Dermis blood vessel endothelial cell (primary cell): ENCODE data around the gene DIP2C. TPM values are rescaled to one million over a fixed set of nuclear protein-coding genes. Genes with fewer than 3 reads are reported as not detected.
"Not testable (repeated sequence)": the region's sequence is repeated elsewhere in the genome, so short reads cannot be mapped to it uniquely, and the experiment has no call there.

Source experiments
- DNase-seq: peaks from one replicate; pipeline ENCODE4 v3.0.0; 2010
- total RNA-seq: library from RNA; depleted of rRNA; stranded (reverse); fragments of >200 nt; gene quantifications from 2 replicates; pipeline ENCODE4 v1.2.3, GENCODE V29; 2014

The DIP2C gene
- total RNA-seq, 1 donor from 2014 or later: 6.5 TPM

DNA sequence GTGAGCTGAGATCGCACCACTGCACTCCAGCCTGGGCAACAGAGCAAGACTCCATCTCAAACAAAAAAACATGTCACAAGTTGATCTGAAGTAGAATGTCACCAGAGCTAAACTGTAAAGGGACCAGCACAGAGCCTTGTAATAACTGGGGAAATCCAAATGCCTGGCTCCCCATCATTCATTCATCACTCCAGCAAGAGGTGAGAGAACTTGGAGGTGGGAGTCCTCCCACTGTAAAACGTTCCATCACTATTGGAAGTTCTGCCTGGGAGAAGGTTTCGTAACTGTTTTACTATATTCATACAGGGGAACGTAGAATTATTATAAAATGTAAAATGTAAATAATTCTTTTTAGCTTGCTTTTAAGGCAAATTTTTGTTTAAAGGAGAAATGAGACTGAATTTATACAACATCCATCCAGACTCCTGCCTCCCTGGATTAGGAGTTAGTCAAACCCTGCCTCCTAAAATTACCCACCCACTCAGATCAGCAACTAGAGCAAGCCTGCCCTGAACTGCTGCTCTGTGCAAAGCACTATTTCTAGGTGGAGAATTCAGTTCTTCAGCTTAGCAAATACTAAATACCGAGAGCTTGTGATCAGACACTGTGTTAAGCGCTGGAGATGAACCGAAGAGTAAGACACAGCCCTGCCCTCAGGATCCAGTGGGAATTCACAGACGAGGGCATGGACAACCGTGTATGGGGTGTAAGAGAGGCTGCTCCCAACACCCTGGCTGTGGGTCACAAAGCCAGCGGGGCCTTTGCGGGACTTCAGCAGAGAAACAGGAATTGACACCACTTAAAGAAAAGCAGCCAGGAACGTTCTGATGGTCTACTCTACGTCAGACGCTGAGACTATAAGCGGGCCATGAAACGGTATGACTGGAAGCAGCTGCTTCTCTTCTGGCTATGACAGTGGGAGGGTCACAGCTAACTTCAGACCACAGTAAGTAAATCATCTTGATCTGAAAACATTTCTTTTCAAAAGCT, 345.9 kb downstream of the DIP2C start:
- no peak for DNase-seq

DNA sequence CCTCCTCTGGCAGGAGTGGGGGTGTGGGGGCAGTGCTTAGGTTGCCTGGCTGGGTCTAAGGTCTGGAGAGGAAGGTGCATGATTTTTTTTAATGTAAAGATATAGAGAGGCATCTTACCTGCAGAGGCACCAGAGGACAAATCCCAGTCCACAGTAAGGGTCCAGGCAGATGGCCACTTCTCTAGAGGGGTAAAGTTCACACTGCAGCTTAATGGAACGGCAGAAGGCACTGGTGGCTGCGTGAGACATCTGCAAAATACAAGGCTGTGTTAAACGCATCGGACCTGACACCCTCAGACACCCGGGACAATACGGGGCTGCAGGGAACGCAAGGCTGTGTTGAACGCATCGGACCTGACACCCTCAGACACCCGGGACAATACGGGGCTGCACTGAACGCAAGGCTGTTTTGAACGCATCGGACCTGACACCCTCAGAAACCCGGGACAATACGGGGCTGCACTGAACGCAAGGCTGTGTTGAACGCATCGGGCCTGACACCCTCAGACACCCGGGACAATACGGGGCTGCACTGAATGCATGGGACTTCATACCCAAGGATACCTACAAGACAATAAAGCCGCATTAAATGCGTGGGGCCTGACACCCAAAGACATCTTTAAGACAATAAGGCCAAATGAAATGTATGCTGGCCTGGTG, 348.3 kb downstream of the DIP2C start:
- no peak for DNase-seq

DNA sequence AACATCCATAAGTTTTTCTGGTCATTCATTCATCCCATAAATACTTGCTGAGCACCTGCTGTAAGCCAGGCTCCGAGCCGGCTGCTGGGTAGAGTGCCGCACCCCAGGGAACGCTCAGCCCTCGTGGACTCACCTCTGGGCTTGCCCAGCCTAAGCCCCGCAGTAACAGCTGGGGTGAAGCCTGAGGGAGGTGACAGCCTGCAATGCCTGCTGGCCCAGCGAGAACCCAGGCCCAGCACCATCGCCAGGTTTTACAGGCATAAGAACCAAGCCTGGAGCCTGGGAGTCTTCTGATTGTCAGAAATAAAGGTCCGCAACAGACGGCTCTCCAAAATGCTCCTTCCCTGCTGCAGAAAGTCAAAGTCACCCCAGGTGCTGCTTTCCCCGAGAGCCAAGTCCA, 348.8 kb downstream of the DIP2C start:
- no peak for DNase-seq

DNA sequence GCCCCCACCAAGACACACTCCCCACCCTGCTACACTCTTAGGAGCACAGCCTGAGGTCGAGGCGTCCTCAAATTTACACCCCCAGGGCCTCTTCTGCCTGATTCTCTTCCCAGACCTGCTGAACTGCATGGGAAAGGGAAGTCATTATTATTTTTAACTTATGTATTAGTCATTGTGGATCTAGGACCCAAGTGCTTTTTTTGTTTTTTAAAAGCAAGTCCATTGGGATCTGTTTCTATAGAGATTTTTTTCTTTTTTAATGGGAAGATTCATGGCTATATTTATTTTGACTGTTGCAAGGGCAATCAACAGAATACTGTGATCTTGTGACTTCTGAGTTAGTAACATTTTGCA, 350.5 kb downstream of the DIP2C start:
- no peak for DNase-seq

DNA sequence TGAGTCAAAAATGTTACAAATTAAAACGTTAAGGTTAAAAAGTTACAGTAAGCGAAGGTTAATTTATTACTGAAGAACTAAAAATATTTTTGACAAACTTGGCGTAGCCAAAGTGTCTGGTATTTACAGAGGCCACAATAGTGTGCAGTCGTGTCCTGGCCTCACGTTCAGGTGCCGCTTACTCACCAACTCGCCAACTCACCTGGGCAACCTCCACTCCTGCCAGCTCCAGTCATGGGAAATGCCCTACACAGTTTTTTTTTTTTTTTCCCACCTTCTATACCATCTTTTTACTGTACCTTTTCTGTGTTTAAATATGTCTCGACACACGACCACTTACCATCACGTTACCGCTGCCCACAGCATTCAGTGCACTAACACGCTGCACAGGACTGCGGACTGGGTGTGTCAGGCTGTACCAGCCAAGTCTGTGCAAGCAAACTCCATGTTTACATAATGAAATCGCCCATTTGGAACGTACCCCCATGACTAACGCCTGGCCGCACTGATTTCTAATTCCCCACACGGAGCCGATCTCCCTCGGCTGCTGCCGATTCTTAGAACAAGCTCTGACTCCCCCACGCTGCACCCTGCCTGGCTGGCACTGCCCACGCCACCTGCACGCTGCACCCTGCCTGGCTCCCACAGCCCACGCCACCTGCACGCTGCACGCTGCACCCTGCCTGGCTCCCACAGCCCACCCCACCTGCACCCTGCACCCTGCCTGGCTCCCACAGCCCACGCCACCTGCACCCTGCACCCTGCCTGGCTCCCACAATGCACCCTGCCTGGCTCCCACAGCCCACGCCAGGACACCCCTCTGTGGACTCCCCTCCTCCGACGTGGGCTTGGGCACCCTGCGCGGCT, 351.1 kb downstream of the DIP2C start:
- DNase-seq: no peak

GRCh38 chr10:336247-336646, 353.2 kb downstream of the DIP2C start:
- no peak for DNase-seq

DNA sequence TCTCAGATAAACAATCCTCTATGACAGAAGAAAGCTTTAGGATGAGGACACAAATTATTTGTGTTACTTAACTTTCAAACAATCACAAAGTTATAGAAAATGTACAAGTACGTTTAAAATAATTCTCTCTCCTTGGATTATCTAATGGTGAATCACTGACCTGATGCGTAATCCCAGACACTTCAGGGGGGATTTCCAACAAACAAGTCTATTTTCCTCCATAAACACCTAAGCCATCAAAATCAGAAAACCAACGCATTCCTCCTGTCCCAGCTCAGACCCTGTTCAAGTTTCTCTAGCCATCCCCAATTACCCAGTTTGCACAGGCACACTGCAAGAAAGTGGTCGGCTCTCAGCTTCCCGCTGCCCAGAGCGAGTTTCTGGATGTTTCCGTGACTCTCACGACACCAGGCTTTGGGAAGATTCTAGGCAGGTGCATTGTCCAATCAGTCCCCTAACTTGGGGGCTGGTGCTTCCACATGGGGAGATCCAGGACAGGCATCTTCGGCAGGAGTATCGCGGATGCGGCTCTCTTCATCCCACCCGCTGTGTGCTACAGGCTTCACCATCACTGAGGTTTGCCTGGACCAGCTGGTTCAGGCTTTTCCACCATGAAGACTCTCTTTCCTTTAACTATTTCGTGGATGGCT, 354.2 kb downstream of the DIP2C start:
- DNase-seq: no peak

DNA sequence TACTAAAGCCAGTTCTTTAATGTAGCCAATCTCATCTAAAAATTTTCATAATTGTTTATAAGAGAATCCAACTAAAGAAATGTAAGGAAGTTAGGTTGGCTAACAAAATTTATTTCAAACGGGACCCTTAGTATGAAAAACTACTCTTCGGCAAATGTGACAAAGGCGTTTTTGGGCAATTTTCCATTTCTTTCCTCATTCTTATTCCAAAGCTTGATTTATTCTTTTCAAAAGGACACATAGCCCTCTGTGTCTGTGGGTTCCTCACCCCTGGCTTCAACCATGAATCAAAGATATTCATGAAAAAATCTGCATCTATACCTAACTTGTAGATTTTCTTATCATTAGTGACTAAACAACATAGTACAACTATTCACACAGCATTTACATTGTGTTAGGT, 358.3 kb downstream of the DIP2C start:
- no peak for DNase-seq

- peak; percentile 62 for DNase-seq
Observed at GRCh38 chr10:329361-330099, 359.9 kb downstream of the DIP2C start.

DNA sequence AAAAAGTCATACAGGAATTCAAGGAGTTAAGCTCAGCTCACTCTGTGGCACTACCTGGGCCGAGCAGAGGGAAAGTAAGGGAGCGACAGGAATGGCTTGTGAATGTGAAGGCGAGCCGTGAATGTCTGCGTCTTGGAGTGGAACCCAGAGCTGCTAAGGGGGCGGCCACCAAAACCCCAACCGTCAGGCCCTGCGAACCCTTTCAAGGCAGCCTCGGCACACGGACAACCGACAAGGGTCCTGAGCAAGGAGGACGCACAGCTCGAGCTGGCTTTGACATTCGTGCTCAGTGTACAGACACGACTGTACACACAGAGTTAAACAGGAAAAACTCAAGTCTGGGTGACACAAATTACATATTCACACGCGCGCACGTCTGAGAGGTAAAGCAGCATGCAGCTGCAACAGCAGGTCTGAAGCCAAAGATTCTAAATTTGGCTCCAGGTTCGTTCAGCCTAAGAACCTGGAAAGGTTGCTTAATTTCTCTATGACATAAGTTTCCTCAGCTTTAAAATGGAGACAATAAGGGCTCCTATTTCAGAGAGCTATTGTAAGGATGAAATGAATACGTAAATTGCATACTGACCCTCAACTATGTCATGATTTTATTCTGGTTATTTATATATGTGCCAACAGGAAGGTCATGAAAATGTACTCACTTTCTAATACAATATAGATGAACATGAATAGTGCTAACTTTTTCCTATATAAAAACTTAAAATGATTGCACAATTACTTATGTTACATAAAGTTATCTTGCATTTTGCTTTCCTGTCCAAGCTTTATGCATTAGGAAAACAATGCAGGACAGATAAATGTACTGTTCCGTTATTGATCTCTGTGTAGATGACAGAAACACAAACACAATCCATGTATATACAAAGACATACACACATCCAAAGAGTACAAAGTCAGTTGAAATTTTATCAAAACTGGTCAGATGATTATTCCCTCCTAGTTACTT, 361.3 kb downstream of the DIP2C start:
- DNase-seq: no peak

GRCh38 chr10:326894-327635, 362.4 kb downstream of the DIP2C start:
- DNase-seq: no peak

- no peak for DNase-seq
Observed at GRCh38 chr10:326350-326749, 363.1 kb downstream of the DIP2C start.

DNA sequence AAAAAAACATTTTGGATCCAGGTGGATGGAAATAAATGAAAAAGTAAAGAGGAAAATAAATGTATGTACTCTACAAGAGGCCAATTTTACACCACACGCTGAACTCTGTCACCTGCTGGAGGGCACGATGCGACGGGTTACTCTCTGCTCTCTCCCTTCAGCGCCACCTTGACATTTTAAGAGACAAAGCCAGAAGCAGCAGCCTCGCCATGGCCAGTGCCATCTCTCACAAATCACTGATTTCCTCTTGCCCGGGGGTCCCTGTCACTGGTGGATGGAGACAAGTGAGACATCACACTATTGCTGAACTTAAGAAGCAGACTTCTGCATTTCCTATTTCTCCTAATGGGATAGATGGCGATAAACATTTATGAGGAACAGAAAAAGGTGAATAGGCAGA, 364.2 kb downstream of the DIP2C start:
- no peak for DNase-seq

GRCh38 chr10:324593-324992, 364.9 kb downstream of the DIP2C start:
- DNase-seq: no peak

DNA sequence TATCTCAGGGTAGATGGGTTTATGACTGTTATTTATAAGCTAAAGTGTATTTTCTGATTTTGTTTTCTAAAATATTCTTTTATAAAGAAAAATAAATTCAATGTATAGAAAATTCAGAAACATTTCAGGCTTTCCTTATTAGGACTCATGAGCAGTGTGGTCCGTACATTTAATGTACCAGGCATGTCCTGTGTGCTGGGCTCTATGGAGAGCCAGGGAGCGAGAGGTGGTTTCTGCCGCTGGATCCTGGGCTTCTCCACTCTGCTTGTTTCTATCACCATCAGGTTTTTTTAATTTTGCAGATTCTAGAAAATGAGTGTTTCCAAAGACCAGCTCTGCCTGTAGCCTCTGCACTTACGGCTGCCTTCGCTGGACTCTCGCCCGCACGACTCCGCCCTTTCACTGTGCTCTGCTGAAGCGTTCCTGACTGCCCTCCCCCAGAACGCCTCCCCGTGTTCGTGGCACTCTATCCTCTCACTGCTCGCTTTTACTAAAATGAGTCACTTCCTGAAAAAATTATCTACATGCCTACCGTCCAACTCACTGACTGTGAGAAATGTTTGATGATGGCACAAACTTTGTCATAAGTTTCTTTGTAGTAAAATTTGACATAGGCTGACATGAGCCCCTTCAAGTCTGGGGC, 365.7 kb downstream of the DIP2C start:
- peak; percentile 89 for DNase-seq

DNA sequence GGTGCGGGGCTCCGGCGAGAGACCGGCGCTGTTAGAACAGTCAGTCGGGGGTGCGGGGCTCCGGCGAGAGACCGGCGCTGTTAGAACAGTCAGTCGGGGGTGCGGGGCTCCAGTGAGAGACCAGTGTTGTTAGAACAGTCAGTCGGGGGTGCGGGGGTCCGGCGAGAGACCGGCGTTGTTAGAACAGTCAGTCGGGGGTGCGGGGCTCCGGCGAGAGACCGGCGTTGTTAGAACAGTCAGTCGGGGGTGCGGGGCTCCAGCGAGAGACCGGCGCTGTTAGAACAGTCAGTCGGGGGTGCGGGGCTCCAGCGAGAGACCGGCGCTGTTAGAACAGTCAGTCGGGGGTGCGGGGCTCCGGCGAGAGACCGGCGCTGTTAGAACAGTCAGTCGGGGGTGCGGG, 366.4 kb downstream of the DIP2C start:
- DNase-seq: not testable (repeated sequence)

DNA sequence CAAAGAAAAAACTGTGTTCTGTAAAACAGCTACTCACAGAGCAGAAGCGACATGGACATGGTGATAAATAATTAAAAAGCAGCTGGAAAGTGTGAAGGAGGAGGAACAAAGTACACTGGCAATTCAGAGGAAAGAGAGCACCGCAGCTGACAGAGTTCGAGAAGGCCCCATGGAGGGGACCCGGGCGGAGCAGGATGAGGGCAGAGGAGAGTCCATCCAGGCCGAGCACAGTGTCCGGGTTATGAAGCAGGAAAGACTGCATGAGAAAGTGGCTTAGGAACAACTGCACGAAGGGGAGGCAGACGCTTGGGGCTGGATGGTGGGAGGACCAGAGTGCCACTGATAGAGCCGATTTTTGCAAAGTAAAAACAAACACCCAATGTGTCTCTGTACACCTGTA, 368.7 kb downstream of the DIP2C start:
- DNase-seq: no peak

GRCh38 chr10:317926-318325, 371.5 kb downstream of the DIP2C start:
- no peak for DNase-seq

DNA sequence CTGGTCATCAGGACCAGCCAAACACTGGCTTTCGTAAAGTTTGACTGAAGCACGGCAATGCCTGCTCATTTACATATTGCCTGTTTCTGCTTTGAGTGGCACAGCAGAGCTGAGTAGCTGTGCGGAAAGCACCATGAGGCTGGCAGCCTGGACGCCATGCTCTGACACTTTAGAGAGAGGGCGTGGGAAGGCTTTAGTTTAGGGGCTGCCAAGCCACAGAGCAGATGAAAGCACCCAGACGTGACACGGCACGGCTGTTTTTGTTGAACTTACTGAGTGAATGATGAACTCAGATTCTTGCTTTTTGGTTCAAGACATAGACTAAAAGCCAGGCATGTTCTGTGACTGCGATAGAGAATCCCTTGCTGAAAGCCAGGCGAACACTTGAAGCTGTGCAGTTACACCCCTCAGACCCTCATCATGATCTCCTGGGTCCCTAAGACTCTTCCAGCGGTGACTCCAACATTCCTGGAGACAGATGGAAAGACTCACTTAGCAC, 372.1 kb downstream of the DIP2C start:
- no peak for DNase-seq
